ENCODE data around the gene ZDHHC9.

GRCh38 chrX:129877401-129877800 lies 33.7 kb upstream of the ZDHHC9 start:
- TF ChIP-seq CTCF (IDR thresholded peaks at IDR 0.05), result no peak
- no peak for TF ChIP-seq POLR2A (IDR thresholded peaks at IDR 0.05)
- no peak for TF ChIP-seq POLR2AphosphoS5 (IDR thresholded peaks at IDR 0.05)
